Fibroblast of lung (primary cell): ENCODE measurements around the gene GDF7. TPM values are rescaled to one million over a fixed set of nuclear protein-coding genes. Genes with fewer than 3 reads are reported as not detected.

Source experiments
- DNase-seq, 2 donors: peaks; one replicate each; pipeline versions ENCODE4 v3.0.0 to v3.0.0-alpha.2; 2010; ENCODE audit warnings: low read depth in 2 of 2
- H2AFZ ChIP-seq: 2 replicates; pipeline ENCODE4 v1.5.1; 2012; ENCODE audit warnings: low read length, control low read depth, inconsistent platforms
- H3K27ac ChIP-seq: 2 replicates; pipeline ENCODE4 v1.5.1; 2011; ENCODE audit warnings: low read length, control low read depth; ENCODE audit not compliant: insufficient read depth
- H3K27me3 ChIP-seq: 2 replicates; pipeline ENCODE4 v1.5.1; 2011; ENCODE audit warnings: mild to moderate bottlenecking, low read length; ENCODE audit not compliant: control insufficient read depth, insufficient read depth
- H3K36me3 ChIP-seq: 2 replicates; pipeline ENCODE4 v1.5.1; 2011; ENCODE audit warnings: low read length; ENCODE audit not compliant: control insufficient read depth, insufficient read depth
- H3K4me1 ChIP-seq: 2 replicates; pipeline ENCODE4 v1.5.1; 2011; ENCODE audit warnings: low read length; ENCODE audit not compliant: control insufficient read depth, insufficient read depth; ENCODE audit errors: extremely low read depth
- H3K4me2 ChIP-seq: 2 replicates; pipeline ENCODE4 v1.5.1; 2011; ENCODE audit warnings: low read length, control low read depth; ENCODE audit not compliant: insufficient read depth; ENCODE audit errors: extremely low read depth
- H3K4me3 ChIP-seq, 4 experiments: fragments of 200-600 bp in 1 of 4; sonication (generic) in 1 of 4; replicated peaks in 1 of 4; 2 replicates each; pipeline ENCODE4 v1.5.1; 2011 to 2016; ENCODE audit warnings: low read length in 4 of 4, low read depth in 3 of 4, mild to moderate bottlenecking in 3 of 4, control low read depth in 2 of 4, inconsistent platforms in 1 of 4, mixed read lengths in 1 of 4; ENCODE audit not compliant: insufficient read depth in 1 of 4; ENCODE audit errors: control extremely low read depth in 1 of 4
- H3K79me2 ChIP-seq: 2 replicates; pipeline ENCODE4 v1.5.1; 2012; ENCODE audit warnings: mild to moderate bottlenecking, low read length, inconsistent platforms; ENCODE audit not compliant: control insufficient read depth, insufficient read depth
- H3K9ac ChIP-seq: 2 replicates; pipeline ENCODE4 v1.5.1; 2011; ENCODE audit warnings: mild to moderate bottlenecking, low read length, control low read depth; ENCODE audit not compliant: insufficient read depth
- H3K9me3 ChIP-seq: 2 replicates; pipeline ENCODE4 v1.5.1; 2012; ENCODE audit warnings: low read depth, low read length; ENCODE audit not compliant: control insufficient read depth, insufficient read depth
- H4K20me1 ChIP-seq: 2 replicates; pipeline ENCODE4 v1.5.1; 2011; ENCODE audit warnings: low read length; ENCODE audit not compliant: control insufficient read depth, insufficient read depth; ENCODE audit errors: extremely low read depth
- CTCF ChIP-seq, 2 donors: IDR thresholded peaks in 1 of 2; conservative IDR thresholded peaks in 1 of 2; 1 replicate in 1 of 2; 2 replicates in 1 of 2; pipeline ENCODE4 v1.5.1; 2011 to 2012; ENCODE audit warnings: low read length in 2 of 2, control low read depth in 1 of 2, inconsistent platforms in 1 of 2, low read depth in 1 of 2, mild to moderate bottlenecking in 1 of 2
- EZH2 ChIP-seq: IDR thresholded peaks from 2 replicates; pipeline ENCODE4 v1.5.1; 2012; ENCODE audit warnings: low read length, control low read depth, mild to moderate bottlenecking; ENCODE audit errors: missing control alignments
- polyA plus RNA-seq, 2 donors: library from polyadenylated mRNA; depleted of rRNA in 1 of 2; stranded (reverse) in 1 of 2; unstranded in 1 of 2; fragments of >200 nt; gene quantifications; 2 replicates each; pipeline ENCODE4 v1.2.1, GENCODE V29; 2011 to 2012; ENCODE audit warnings: missing spikeins in 1 of 2
- total RNA-seq: library from RNA; depleted of rRNA; stranded (reverse); fragments of >200 nt; gene quantifications from 2 replicates; pipeline ENCODE4 v1.2.1, GENCODE V29; 2014

The GDF7 gene
- total and polyA plus RNA-seq, 2 donors (not counting 1 experiment from before 2014, with no cell fraction given) = 0.33 TPM; not detected in 1

- peak; percentile 38 to 51 for DNase-seq
- peak overlapping the region; percentile 78 for H2AFZ ChIP-seq
- peak overlapping the region; percentile 94 for H3K27ac ChIP-seq
- peaks cover 3% of the 10 kb centered on the region for H3K27me3 ChIP-seq
- peaks cover 9% of the 10 kb centered on the region for H3K4me1 ChIP-seq
- peaks cover 24% of the 10 kb centered on the region for H3K79me2 ChIP-seq
- H4K20me1 ChIP-seq = no peaks in the 10 kb centered on the region
- TF ChIP-seq EZH2 (no peak), CTCF (conservative IDR thresholded peaks at IDR 0.05 in 1 of 2, IDR thresholded peaks at IDR 0.05 in 1 of 2; ENCODE audit: low read depth in 1 of 2, low read length in 2 of 2) (peak; percentile 2 to 17)
- H3K9me3 ChIP-seq = no peaks in the 10 kb centered on the region
- H3K4me2 ChIP-seq = peak overlapping the region; percentile 92
- peak overlapping the region; percentile 98 for H3K9ac ChIP-seq
- H3K36me3 ChIP-seq = peaks cover 3% of the 10 kb centered on the region
- peak overlapping the region; percentile 90 to 99 (median 98) for H3K4me3 ChIP-seq
Measured at GRCh38 chr2:20650393-20650876, 16.5 kb upstream of the GDF7 start.

DNA sequence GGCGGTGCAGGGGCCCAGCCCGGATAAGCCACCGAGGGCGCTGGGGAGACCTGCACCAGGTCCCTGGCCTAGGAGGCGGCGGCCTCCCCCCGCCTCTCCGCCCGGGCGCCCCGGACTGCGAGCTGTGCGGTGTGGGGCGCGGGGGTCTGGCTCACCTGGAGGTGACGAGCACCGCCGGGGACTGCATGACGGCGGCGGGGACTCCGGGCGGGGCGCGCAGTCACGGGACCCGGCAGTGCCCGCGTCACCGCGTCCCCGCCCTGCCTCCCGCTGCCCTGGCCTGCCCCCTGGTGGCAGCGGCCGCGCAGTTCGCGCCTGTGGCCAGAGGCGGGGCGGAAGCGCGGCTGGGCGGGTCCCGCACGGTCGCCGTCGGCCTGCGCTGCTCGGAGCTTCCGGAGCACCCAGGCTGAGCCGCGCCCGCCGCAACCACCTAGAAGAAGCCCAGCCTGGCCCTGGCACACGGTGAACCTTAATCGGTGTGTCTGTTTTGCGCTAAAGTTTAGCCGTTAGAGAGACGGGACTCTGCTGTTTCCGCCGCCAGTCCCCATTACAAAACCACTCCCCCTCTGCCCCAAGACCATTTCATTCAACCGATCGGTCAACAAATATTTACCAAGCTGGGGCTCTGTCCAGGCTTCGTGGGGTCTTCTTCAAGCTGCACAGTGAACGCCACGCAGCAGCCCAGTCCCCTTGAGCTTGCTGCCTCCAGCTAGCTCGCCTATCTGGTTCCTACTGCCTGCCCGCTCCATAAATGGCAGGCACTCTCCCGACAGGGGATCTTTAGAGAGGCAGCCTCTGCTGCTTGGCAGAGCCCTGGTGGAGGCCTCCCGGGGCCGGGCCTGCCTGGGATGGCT is 15.8 kb upstream of the GDF7 start, which contains the start of gene HS1BP3:
Gene HS1BP3 (minus strand): TSS at position 222 of the 854 bp plus-strand sequence. CDS start 35 bp downstream, at position 187.
- peak; percentile 63 to 73 for DNase-seq
- Histone ChIP-seq H3K4me3 (peak within 1 kb of the TSS; percentile 90 to 99 (median 98)), H4K20me1 (no peaks in the 10 kb centered on the region), H3K27ac (peak within 1 kb of the TSS; percentile 94), H3K9me3 (no peaks in the 10 kb centered on the region), H3K27me3 (peaks cover 8% of the 10 kb centered on the region), H2AFZ (peak within 1 kb of the TSS; percentile 99), H3K4me2 (peak within 1 kb of the TSS; percentile 92), H3K9ac (peak within 1 kb of the TSS; percentile 98), H3K4me1 (peaks cover 9% of the 10 kb centered on the region), H3K36me3 (peaks cover 3% of the 10 kb centered on the region), H3K79me2 (peaks cover 24% of the 10 kb centered on the region)
- peak; percentile 17 to 52 for TF ChIP-seq CTCF (conservative IDR thresholded peaks at IDR 0.05 in 1 of 2, IDR thresholded peaks at IDR 0.05 in 1 of 2; ENCODE audit: low read depth in 1 of 2, low read length in 2 of 2)
- no peak for TF ChIP-seq EZH2

- DNase-seq = no peak
- peak overlapping the region in 3 of 4 experiments; percentile 67 to 99 (median 97) for H3K4me3 ChIP-seq
Measured at GRCh38 chr2:20651731-20652099, 15.2 kb upstream of the GDF7 start.

More at GRCh38 chr2:20651731-20652099, 15.2 kb upstream of the GDF7 start:
- Histone ChIP-seq H4K20me1 (no peaks in the 10 kb centered on the region), H3K4me1 (peaks cover 9% of the 10 kb centered on the region), H3K27ac (peak overlapping the region; percentile 67), H2AFZ (peak overlapping the region; percentile 99), H3K9ac (peak overlapping the region; percentile 98), H3K27me3 (peaks cover 10% of the 10 kb centered on the region), H3K9me3 (no peaks in the 10 kb centered on the region), H3K4me2 (peak overlapping the region; percentile 92), H3K79me2 (peaks cover 24% of the 10 kb centered on the region), H3K36me3 (no peaks in the 10 kb centered on the region)
- TF ChIP-seq CTCF (conservative IDR thresholded peaks at IDR 0.05 in 1 of 2, IDR thresholded peaks at IDR 0.05 in 1 of 2; ENCODE audit: low read depth in 1 of 2, low read length in 2 of 2) (no peak), EZH2 (no peak)
